Adrenal gland (tissue), 5 donors: ENCODE data around the gene GBA2.

Experiments used
- CTCF ChIP-seq, 6 experiments: fragments of 450-650 bp in 4 of 6; fragments of 200-600 bp in 2 of 6; sonication (generic) in 1 of 6; IDR thresholded peaks; 1 replicate in 5 of 6; 2 replicates in 1 of 6; pipeline versions ENCODE4 v1.5.1 to v1.8.0; 2016 to 2021; ENCODE audit warnings: antibody characterized with exemption in 6 of 6, mild to moderate bottlenecking in 2 of 6, moderate library complexity in 1 of 6
- POLR2A ChIP-seq, 2 donors: fragments of 450-650 bp; IDR thresholded peaks; one replicate each; pipeline ENCODE4 v1.6.1; 2017; ENCODE audit warnings: antibody characterized with exemption in 2 of 2, mild to moderate bottlenecking in 2 of 2, moderate library complexity in 1 of 2
- donor health status: DM: no; HTN: no; CAD: no.

DNA sequence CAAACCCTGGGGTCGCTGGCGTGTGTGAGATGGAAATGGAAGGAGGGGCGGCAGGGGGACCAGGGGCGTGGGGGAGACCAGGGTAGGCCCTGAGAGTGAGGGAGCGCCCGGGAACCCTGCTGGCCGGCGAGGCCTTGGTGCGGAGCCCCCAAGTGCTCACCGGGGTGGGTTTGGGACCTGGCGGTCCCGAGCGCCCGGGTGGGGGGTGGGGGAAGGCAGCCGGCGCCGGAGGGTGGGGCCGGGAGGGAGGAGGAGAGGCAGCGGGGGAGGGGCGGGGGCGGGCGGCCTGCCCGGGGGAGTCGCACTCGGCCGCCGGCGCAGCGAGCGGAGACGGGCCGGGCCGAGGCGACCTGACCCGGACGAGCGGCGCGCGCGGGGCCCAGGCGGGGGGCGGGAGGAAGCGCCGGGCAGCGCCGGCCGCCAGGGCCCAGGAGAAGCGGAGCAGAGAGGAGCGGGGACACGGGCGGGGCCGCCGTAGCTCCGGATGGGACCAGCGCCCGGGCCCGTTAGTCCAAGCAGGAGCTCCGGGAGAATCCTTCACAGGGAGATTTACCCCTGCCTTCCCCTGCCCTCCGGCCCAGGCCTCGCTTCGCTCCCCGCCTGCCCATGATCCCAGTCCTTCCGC, 42.4 kb upstream of the GBA2 start, which contains the start of gene NPR2:
- peak; percentile 18 to 31 for TF ChIP-seq POLR2A (IDR thresholded peaks at IDR 0.05)
- peak in 2 of 6 experiments; percentile 5 to 22 for TF ChIP-seq CTCF (IDR thresholded peaks at IDR 0.05)
